Left forelimb (tissue), 1 donor: ENCODE measurements around the gene LGALS3BP.

ENCODE experiments used
- DNase-seq: peaks from one replicate; pipeline ENCODE4 v3.0.0-alpha.2; 2018; ENCODE audit warnings: low spot score

LGALS3BP gene

DNA sequence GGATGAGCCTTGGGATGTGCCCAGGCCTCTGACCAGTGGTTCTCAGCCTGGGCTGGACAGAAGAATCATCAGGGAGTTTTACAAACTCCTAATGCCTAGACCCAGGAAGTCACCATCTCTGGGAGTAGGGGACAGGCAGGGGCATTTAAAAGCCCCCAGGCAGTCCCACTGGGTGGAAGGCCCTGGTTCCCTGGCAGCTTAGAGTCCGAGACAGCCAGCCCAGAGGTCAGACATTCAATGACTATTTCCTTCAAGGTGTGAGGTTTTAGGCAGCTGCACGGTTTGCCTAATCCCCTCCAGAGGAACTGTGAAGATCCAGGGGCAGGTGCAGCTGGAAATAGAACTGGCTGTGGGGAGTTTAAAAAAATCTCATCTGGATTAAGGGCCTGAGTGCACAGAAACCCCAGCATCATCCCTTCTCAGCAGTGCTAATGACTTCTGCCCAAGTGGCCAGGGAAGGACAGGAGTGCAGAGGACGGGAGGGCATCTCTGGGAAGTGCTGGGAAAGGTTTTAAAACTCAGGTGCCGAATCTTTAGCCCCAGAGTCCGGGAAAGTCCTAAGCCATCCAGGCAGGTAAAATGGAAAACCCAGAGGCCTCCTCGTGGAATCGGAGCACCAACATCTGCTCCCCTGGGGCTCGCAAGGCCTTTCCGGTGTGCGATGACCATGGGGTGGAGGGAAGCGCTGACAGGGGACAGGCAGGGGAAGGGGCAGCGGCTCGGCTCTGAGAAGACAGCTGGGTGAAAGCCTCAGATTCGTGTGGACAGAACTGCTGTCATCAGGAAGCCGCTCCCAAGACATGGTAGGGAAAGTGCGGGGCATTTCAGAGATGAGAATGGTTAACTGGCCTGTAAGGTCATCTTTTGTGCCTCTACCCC lies 1.5 kb upstream of the LGALS3BP start:
- DNase-seq, result no peak

DNA sequence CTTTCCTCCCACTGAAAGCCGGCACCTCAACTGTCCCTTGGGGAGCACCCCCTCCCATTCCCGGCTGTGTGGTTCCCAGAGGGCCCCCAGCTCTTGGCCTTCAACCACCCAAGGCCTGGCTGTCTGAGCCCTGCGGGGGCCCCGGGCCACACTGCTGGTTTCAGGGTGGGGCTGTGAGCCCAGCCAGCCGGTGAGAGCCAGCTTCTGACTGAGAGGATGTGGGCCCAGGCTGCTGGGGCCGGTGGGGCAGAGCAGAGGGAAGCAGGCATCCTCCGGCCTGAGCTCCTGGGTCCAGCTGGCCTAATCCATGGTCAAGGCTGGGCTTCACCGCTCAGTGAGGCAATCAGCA lies 875 bp upstream of the LGALS3BP start:
- DNase-seq, result no peak

DNA sequence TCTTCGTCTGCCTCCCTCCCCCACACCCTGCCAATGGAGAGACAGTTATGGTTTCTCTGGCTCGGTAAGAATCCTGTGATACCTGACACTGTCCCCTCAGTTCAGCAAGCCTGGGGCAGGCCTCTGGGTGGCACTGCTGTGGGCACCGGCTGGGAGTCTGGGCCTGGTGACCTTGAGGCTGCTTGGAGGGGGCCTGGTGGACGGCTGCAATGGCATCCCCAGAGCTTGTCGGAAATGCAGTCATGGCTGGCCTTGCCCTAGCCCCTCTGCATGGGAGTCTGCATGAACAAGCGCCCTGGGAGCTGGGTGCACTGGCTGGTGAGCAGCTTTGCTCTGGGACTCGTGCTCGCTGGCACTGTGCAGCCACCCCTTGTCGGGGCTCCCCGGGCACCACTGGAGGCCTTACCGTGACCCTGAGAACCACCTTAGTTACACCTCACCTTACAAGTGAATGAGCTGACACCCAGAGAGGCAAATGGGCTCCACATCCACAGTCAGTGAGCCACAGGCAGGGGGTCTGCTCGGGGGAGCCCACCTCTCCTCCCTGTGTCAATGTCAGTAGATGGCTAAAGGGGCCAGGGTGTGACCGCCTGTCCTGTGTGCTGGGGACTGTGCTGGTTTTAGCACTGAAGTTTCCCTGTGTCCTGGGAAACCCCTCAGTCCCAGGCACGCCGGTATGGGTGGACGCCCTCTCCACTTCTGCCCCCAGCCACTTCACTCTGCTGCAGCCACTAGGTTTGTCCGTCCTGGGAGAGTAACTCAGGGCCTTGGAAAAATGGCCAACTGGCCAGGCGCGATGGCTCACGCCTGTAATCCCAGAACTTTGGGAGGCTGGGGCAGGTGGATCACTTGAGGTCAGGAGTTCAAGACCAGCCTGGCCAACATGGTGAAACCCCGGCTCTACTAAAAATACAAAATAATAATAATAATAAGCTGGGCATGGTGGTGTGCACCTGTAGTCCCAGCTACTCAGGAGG lies 1.4 kb downstream of the LGALS3BP start:
- DNase-seq, result no peak

DNA sequence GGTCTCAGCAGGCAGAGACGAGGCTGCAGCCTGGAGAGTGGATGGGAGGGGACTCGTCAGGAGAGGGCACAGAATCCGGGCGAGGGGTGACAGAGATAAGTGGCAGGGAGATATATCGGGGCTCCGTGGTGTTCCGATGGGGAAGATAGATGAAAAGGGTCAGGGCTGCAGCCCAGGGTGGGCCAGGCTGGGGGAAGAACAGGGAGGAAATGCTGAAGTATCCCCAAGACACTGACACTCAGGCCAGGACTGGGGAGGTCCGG lies 2.1 kb downstream of the LGALS3BP start:
- no peak for DNase-seq

DNA sequence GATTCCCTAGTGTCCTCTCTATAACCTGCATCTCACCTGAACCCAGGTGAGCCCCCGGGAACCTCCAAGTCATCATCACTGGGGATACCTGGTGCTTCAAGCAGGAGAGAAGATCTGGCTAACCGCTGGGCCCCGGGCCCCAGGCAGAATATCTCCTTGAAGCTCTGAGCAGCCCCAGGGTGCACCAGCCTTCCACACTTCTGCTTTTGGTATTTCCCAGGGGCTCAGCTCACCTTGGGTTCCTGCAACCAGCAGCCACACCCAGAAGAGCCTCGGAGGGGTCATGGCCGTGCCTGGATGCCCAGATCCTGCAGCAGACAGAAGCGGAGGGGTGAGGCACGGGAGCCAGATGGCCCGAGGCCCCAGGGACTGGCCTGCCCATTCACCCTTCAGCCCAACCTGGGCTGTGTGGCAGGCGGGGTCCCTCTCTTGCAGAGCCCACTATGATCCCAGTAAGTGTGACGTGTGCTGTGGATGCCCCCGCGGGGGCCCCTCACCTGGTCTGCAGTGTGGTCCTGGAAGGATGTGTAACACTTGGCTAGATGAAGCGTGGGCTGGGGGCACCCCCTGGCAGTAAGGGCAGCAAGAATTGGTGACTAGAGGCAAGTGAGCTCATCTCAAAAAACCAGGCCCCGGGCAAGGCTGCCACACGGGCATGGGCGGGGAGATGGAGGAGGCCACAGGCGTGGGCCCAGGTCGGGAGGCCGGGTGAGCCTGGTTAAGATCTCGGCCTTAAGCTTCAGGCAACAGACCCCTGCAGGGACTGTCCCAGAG lies 2.6 kb downstream of the LGALS3BP start:
- no peak for DNase-seq

DNA sequence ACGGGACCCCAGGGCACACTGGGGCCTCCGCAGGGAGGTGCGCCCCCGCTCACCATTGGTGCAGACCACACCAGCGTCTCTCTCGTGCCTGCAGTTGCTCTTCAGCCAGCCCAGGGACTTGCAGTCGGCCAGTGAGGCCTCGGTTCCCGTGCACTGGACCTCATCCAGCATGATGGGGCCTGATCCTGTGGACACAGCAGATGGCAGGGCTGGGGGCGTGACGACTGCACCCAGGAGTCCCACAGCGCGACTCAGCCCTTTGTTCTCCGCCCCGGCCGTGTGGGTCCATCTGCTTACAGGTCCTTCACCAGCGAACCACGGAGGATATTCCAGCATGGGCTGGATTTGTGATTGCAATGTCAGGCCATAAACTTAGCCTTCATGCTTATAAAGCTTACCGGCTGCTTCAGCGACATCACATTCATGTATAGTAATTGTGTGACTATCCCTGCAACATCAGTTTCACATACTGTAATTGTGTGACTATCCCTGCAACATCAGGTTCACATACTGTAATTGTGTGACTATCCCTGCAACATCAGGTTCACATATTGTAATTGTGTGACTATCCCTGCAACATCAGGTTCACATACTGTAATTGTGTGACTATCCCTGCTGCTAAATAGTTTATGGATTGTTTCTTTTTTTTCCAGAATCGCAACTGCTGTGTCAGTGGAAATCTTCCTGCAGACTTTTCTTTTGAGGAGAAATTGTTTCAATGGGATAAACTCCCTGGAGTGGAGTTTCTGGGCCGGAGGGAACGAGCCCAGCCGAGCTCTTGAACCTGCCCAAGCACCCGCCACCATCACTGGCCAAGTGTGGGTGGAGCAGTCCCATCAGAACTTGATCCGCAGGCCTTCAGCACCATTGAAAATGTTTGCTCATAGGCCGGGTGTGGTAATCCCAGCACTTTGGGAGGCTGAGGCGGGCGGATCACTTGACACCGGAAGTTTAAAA lies 4.8 kb downstream of the LGALS3BP start:
- DNase-seq, result peak; percentile 78

DNA sequence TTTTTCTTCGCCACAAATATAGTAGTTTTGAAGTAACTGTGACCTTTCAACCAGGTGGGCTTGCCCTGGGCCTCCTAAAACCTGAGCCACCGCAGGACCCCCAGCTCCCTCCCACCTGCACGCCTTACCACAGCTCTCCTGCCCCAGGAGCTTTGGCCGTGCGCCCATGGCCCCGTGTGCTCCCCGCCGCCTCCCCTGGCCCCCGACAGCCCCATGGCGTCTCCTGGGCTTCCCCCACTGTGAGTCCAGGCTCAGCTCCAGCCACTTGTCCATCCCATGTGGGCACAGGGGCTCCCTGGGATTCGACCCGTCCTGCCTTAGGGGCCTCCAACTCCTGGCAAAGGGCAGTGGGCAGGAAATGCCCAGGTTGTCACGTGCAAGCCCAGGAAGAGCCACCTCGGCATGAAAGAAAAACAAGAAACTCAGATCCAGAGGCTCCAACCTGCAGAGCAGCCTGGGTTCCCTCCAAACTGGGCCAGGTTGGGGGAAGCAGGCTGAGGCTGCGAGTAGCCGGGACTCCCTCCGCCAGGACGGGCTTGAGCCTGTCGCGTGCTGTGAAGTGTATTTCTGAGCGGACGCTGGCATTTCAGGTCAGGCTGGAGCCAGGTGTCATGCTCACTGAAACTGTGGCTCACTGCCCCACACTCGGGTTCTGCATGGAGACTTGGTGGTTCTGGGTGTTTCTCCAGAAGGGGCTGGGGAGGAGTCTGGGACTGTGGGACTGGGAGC lies 5.8 kb downstream of the LGALS3BP start:
- no peak for DNase-seq

DNA sequence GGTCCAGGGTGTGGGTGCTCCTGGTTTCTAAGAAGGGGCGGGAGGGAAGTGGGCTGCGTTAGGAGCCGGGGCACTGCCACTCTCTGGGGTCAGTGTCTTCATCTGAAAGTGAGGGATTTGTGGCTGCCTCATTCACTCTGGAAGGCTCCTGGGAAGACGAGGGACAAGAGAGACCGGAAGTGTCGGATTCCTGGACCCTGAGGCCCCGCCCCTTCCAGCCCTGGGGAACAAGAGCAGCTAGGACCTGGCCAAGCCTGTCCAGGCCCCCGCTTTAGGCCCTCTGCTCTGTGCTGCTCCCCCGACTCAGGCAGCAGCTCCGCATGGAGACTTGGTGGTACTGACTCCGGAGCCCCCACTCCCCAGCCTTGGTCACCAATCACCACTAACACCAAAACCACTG lies 6.5 kb downstream of the LGALS3BP start:
- no peak for DNase-seq

DNA sequence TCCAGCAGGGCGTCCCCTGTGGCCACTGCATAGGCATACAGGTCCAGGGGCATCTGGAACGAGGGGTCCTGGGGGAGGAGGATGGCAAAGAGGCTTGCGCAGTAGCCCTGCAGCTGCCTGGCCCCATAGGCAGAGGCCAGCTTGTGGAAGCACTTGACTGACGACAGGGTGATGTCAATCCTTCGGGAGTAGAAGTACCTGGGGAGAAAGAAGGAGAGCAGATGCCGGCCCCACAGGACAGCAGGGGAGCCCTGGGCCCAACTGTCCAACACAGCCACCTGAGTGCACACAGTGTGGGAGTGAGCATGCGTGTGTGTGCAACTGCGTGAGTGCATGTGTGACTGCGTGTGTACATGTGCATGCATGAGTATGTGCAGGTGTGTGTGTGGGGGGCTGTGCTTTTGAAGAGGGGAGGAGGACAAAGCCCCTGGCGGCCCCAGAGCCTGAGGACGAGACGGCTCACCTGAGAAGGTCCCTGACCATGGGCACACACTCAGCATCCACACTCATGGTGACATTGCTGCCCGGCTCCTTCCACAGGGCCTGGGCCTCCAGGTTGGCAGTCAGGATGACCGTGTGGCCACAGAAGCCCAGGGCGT lies 7.1 kb downstream of the LGALS3BP start:
- no peak for DNase-seq

DNA sequence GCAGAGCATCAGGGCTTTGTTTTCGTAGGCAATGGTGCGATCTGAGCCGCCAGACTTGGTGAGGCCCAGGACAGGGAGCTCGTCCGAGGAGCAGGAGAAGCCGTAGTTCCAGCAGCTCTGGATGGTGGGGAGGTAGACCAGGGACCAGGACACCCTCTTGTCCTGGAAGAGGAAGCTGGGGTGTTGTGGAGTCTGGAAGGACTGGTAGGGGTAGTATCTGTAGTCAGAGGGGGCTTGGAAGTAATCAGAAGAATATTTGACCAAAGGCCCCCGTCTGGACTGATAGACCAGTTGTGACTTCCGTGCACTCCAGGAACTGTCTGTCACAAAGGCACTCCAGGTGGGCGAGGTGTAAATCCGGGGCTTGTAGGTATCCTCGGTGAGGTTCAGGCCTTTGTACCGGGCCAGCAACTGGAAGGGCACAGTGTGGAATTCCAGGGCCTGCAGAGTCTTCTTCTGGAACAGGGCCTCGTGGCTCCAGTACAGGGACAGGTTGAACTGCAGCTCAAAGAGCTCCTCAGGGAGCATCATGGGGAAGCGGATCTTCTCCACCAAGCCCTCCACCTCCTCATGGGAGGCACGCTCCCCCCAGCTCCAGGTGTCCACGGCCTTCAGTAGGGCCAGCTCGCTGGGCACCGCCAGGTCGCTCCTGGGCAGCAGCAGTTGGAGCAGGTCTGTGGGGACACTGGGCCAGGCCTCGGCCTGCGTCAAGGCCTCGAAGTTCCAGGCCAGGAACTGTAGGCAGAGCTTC lies 7.8 kb downstream of the LGALS3BP start:
- no peak for DNase-seq

DNA sequence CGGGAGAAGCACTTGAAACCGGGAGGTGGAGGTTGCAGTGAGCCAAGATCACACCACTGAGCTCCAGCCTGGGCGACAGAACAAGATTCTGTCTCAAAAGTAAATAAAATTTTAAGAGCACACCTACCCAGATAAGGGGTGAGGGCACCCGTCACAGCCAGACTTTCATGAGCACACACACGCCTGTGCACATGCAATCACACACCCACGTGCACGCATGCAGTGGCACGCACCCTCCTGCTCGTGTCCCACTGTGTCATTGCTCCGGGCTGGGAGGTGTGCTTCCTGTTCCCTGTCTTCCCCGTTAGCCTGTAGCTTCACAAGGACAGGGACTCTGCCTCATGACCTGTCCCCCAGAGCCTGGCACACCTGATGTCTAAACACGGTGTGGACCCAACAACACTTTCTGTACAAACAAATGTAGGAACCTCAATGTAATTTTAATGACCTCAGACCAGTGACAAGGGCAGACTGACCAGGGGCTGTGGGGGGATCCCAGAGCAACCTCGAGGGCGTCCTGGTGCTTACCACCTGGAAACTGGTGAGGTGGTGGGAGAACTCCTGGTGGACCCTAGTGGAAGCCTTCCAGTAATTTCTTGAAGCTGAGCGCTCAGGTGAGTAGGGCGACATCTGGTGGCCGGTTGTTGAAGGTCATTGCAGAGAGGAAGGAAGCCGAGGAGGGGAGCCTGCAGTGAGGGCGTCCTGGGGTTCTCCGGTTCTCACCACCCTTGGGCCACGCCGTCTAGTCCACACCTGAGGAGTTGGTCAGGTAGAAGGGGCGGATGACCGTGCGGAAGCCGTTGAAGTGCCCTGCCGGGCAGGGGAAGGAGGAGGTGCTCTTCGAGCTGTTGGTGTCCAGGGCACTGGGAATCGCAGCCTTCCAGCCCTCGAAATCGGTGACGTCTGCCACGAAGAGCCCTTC lies 8.6 kb downstream of the LGALS3BP start:
- DNase-seq, result peak; percentile 83

DNA sequence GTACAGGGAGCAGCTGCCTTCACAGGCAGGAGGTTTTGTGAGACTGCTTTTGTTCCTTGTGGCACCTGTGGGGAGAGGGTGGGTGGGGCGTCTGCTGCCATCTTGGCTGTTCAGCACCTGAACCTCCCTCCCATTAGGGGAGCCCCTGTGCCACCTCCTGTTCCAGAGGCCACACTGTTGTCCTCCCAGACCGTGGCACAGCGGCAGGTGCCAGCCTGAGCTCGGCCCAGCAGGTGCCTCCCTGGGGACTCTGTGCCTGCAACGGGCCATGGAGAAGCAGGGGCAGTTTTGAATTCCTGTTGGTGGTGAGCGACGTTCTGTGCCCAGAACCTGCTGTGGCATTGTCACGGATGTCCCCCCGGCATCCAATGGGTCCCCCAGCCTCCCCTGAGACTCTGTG lies 9.9 kb downstream of the LGALS3BP start:
- DNase-seq, result no peak

DNA sequence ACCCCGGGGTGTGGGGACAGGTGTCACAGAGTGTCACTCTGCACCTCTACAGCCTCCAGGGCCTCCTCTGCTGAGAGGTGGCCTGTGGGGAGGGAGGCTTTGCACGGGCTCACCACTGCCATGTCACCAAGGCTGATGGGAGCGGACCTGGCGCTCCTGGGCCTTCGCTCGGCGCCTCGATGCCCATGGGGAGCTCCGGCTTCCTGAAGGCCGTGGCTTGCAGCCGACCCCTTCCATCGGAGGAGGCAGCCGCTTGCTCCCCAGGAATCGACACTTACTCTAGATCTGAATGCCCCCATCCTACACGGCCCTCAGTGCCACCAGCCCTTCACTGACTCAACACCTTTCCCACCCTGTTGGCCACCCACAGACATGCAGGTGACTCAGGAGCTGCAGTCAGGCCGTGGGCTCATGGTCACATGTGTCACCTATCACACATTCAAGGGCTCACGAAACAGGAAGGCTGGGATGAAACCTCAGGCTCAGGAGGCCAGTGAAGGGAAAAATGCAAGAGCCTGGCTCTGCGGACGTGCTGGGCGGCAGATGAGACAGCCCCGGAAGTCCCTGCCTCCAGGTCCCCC lies 11.9 kb downstream of the LGALS3BP start:
- DNase-seq, result no peak

DNA sequence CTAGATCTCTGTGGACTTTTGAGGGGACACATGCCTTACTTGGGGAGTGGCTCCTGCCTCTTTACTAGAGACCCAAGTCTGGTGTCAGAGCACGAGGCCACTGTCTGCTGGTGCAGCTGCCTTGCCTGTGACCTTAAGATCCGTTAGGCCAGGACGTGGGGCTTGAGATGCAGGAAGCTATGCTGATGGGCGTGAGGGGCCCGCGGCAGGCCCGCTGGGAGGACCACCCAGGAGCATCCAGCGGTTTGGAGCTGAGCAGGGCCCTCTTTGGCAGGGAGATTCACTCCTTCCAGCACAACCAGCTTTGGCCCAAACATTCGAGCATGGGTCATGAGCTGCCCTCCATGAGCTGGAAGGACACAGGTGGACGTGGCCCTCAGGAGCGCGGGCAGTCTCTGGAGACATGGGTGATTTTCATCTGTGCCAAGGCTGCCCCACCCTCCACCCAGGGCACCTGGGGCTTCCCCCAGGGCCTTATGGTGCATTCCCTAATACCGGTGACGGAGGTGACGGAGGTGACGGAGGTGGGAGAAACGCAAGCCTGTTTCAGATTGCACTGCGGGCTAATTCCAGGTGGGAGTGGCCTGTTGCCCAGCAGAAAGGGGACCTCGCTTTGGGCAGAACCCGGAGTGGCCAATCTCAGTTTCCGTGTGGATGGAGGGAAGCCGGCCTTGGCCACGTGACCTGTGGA lies 12.7 kb downstream of the LGALS3BP start:
- DNase-seq, result no peak

DNA sequence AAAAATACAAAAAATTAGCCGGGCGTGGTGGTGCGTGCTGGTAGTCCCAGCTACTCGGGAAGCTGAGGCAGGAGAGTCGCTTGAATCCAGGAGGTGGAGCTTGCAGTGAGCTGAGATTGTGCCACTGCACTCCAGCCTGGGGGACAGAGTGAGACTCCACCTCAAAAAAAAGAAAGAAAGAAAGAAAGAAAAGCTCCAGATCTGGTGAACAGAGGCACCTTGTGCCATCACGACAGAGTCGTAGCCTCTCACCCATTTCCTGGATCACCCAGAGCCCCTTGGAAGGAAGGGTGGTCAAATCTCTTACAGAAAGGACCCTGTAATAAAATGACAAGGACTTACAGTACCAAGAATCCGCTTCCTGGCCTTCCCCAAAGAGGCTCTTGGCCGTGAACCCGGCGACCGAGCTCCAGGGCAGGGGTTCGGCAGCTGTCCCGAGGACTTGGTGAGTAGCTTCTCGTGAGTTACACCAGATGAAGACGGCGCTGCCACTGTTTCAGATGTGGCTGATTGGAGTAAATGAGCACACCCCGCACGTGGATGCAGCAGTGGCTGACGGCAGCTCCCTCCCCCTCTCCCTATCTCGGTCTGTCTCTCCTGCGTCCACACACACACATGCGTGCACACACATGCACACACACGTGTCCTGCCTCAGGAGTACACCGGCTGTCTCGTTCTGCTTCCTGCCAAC lies 13.5 kb downstream of the LGALS3BP start:
- DNase-seq, result no peak

DNA sequence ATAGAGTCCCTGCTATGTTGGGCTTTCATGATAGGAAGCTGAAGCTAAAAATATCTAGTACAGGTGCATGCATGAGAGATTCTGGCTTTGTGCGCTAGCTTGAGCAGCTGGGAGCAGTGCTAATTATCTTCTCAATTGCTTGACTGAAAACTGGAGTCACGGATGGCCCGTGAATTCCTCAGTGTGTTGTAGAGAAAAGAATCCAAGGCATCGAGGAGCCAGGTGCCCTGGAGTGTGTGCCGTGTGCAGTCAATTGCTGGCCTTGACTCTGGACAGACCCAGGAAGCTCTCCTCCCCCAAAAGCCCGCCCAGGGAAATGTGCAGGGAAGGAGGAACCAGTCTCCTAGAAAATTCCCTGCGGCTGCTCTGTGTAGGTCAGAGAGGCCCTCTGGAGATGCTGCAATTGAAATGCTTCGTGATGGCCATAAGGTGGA lies 14.2 kb downstream of the LGALS3BP start:
- no peak for DNase-seq

DNA sequence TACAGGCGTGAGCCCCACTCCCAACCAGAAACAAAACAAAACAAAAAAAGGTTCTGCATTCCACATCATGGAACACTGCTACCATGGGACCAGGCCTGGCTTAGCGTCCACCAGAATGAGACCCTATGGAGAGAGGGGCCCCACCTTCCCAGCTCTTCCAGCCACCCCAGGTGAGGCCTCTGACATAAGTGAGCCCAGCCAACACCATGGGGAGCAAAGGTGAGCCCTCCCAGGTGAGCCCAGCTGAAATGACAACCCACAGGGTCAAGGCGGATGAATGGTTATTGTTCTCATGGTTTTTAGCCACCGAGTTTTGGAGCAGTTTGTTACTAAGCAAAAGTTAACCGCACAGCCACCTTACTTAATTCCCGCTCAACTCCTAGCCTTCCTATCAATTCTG lies 16.3 kb downstream of the LGALS3BP start:
- DNase-seq, result no peak
